Liver (tissue), 3 donors: ENCODE data around the gene MSI2.

Experiments used
- CTCF ChIP-seq: fragments of 150-350 bp; IDR thresholded peaks from 2 replicates; pipeline ENCODE4 v1.5.1; 2017; ENCODE audit warnings: improper control_type of control experiment, low read depth, low read length; ENCODE audit not compliant: missing input control
- MAX ChIP-seq: IDR thresholded peaks from 2 replicates; pipeline ENCODE4 v1.6.1; 2016; ENCODE audit warnings: antibody characterized with exemption
- TF ChIP-seq, protein P1 (sequence below): IDR thresholded peaks from 2 replicates; pipeline ENCODE4 v1.6.1; 2016; ENCODE audit warnings: antibody characterized with exemption
- donor health status: healthy.
- donor health status: healthy.

DNA sequence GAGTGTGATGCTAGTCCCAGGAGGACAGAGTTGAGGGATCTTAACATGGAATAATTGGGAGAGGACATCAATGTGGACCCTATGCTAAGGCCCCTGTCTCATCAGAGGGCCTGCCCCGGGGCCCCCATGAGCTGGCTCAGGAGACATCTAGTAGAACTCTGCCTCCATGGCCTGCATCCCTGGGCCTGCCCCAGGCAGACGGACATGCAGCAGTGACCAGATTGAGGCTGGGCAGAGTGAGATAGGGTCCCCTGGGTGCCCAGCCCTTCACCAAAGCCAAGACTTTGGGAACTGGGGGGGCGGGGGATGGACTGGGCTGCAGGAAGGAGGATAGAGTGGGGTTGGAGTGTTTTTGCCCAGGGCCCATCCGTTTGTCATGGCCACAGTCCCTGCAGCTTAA, 373.6 kb downstream of the MSI2 start:
- TF ChIP-seq CTCF (no peak), MAX (no peak)
- TF ChIP-seq, protein P1, sequence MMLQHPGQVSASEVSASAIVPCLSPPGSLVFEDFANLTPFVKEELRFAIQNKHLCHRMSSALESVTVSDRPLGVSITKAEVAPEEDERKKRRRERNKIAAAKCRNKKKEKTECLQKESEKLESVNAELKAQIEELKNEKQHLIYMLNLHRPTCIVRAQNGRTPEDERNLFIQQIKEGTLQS = no peak
